ENCODE measurements around the gene BEGAIN. TPM values are rescaled to one million over a fixed set of nuclear protein-coding genes. Genes with fewer than 3 reads are reported as not detected.

Gene BEGAIN
- total RNA-seq, 4 donors from 2014 or later = 9.6 to 17.0 (median 11.6) TPM

DNA sequence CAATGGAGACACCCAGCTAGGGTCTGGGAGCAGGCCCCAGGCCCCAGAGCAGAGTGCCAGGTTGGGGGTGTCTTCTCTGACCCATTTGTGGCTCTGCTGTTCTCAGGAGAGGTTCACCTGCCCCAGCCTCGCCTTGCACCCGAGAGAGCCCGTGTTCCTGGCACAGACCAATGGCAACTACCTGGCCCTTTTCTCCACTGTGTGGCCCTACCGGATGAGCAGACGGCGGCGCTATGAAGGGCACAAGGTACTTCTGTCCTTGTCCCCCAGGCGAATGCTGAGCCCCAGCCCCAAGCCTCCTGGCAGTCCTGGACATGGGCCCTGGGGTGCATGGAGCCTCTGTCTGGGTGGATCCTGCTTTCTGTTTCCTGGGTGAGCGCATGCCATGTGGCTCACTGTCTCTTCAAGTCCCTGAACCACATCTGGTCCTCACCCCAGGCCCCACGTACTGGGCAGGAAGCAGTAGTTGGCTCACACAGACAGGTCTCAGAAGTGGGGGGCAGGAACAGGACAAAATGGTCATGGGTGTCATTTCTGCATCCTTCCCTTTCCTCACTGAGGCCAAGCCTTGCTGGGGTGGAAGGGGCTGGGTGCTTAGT lies 58.2 kb downstream of the BEGAIN start:
- Histone ChIP-seq H3K27me3 (no peaks in the 10 kb centered on the region), H3K9me3 (no peaks in the 10 kb centered on the region), H3K36me3 (peaks cover 0 to 56% (median 0%) of the 10 kb centered on the region in 3 donors), H3K4me3 (no peak overlapping the region), H3K4me1 (peaks cover 0 to 19% (median 12%) of the 10 kb centered on the region in 4 donors), H3K27ac (no peak overlapping the region)
- no peak for DNase-seq (ENCODE audit: low spot score in 2 of 2)
- WGBS, 2 donors = 90 to 99% methylated on average over 9 to 10 of the region's 10 CpGs
- TF ChIP-seq POLR2A (IDR thresholded peaks at IDR 0.05) = no peak
- TF ChIP-seq, protein P1, sequence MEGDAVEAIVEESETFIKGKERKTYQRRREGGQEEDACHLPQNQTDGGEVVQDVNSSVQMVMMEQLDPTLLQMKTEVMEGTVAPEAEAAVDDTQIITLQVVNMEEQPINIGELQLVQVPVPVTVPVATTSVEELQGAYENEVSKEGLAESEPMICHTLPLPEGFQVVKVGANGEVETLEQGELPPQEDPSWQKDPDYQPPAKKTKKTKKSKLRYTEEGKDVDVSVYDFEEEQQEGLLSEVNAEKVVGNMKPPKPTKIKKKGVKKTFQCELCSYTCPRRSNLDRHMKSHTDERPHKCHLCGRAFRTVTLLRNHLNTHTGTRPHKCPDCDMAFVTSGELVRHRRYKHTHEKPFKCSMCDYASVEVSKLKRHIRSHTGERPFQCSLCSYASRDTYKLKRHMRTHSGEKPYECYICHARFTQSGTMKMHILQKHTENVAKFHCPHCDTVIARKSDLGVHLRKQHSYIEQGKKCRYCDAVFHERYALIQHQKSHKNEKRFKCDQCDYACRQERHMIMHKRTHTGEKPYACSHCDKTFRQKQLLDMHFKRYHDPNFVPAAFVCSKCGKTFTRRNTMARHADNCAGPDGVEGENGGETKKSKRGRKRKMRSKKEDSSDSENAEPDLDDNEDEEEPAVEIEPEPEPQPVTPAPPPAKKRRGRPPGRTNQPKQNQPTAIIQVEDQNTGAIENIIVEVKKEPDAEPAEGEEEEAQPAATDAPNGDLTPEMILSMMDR (IDR thresholded peaks at IDR 0.05) = no peak
- no peak for TF ChIP-seq EP300 (IDR thresholded peaks at IDR 0.05)

DNA sequence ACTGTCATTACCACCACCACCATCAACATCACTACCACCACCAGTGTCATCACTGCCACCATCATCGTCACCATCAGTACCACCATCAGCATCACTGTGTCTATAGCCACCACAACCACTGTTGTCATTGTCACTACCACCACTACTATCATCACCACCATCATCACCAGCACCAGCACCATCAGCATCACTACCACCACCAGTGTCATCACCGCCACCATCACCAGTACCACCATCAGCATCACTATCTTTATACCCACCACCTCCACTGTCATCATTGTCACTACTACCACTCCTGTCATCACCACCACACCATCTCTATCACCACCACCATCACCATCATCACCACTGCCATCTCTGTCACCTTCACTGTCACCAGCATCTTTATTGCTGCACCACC lies 60.6 kb downstream of the BEGAIN start:
- Histone ChIP-seq H3K9me3 (no peaks in the 10 kb centered on the region), H3K36me3 (peaks cover 0 to 56% (median 0%) of the 10 kb centered on the region in 3 donors), H3K27me3 (no peaks in the 10 kb centered on the region), H3K27ac (no peak overlapping the region), H3K4me1 (peaks cover 0 to 3% (median 0%) of the 10 kb centered on the region in 4 donors), H3K4me3 (no peak overlapping the region)
- TF ChIP-seq EP300 (IDR thresholded peaks at IDR 0.05) = no peak
- TF ChIP-seq POLR2A (IDR thresholded peaks at IDR 0.05) = no peak
- TF ChIP-seq, protein P1 (IDR thresholded peaks at IDR 0.05) = no peak
- DNase-seq (ENCODE audit: low spot score in 2 of 2) = peak in 1 of 2 donors; percentile 3
- WGBS, 2 donors = 95% methylated on average over 2 of the region's 2 CpGs

DNA sequence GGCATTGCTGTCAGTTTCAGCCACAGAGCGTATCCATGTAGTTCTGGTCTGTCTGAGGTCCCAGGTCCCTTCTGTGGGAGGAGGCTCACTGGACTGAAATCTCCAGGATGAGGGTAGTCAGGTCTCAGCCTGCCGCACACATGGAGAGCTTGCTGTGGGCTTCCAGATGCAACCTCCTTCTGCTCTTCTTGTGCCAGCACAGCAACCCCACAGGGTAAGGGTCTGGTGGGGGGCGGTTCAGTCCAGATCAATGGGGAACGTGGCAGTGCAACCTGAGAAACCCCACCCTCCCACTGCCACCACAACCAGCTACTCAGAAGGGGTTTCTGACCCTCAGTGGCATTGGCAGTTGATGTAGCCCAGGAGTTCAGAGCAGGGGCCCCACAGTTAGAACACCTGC lies 61.2 kb downstream of the BEGAIN start:
- Histone ChIP-seq H3K27me3 (no peaks in the 10 kb centered on the region), H3K9me3 (no peaks in the 10 kb centered on the region), H3K4me3 (no peak overlapping the region), H3K4me1 (peaks cover 0 to 3% (median 0%) of the 10 kb centered on the region in 4 donors), H3K27ac (no peak overlapping the region), H3K36me3 (peaks cover 0 to 53% (median 0%) of the 10 kb centered on the region in 3 donors)
- TF ChIP-seq EP300 (IDR thresholded peaks at IDR 0.05) (no peak), POLR2A (IDR thresholded peaks at IDR 0.05) (no peak)
- TF ChIP-seq, protein P1 (IDR thresholded peaks at IDR 0.05) = no peak
- no peak for DNase-seq (ENCODE audit: low spot score in 2 of 2)
- WGBS, 2 donors = 88 to 94% methylated on average over 4 of the region's 4 CpGs

DNA sequence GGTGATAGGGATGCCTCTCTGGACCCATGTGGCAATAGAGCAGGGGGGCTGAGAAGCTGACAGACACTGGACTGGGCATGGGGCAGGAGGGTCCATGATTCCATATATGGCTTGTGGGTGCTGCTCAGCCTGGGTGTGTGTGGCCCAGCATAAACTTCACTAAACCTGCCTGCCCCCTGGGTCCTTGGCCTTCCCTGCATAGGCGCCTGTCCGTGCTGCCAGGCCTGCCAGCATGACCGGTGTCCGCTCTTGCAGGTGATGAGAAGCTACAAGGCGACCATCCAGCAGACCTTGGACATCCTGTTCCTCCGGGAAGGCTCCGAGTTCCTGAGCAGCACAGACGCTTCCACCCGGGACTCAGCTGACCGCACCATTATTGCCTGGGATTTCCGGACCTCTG lies 61.6 kb downstream of the BEGAIN start:
- DNase-seq (ENCODE audit: low spot score in 2 of 2) = no peak
- TF ChIP-seq POLR2A (IDR thresholded peaks at IDR 0.05) (no peak), EP300 (IDR thresholded peaks at IDR 0.05) (no peak)
- TF ChIP-seq, protein P1 (IDR thresholded peaks at IDR 0.05) = no peak

DNA sequence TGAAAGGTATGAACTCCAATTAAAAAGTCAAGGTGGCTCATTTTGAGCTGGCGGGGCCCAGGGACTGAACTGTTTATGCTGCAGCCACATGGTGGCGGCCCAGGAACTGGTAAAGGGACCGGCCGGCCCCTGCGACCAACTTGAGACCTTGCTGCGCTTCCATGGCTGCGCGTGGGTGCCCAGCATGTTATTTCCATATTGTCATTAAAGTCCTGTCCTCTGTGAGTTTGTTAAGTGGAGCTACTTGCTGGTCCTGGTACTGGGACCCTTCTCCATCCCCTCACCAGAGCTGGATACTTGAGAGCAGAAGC lies 62.3 kb downstream of the BEGAIN start:
- WGBS, 2 donors = 22 to 56% methylated on average over 8 of the region's 8 CpGs
- Histone ChIP-seq H3K27me3 (no peaks in the 10 kb centered on the region), H3K9me3 (no peaks in the 10 kb centered on the region), H3K4me1 (peaks cover 0 to 3% (median 0%) of the 10 kb centered on the region in 4 donors), H3K36me3 (peaks cover 0 to 43% (median 0%) of the 10 kb centered on the region in 3 donors), H3K4me3 (no peak overlapping the region), H3K27ac (no peak overlapping the region)
- no peak for TF ChIP-seq POLR2A (IDR thresholded peaks at IDR 0.05)
- TF ChIP-seq, protein P1 (IDR thresholded peaks at IDR 0.05) = peak; percentile 34 to 76 (median 39)
- no peak for DNase-seq (ENCODE audit: low spot score in 2 of 2)

More for the DNA sequence above, 61.6 kb downstream of the BEGAIN start:
- 89 to 100% methylated on average over 11 of the region's 11 CpGs for WGBS, 2 donors
- Histone ChIP-seq H3K4me1 (peaks cover 0 to 3% (median 0%) of the 10 kb centered on the region in 4 donors), H3K27ac (no peak overlapping the region), H3K9me3 (no peaks in the 10 kb centered on the region), H3K4me3 (no peak overlapping the region), H3K27me3 (no peaks in the 10 kb centered on the region), H3K36me3 (peaks cover 0 to 49% (median 0%) of the 10 kb centered on the region in 3 donors)
